Suprapubic skin (tissue), 4 donors: ENCODE data around the gene SCAMP1. TPM values are rescaled to one million over a fixed set of nuclear protein-coding genes. Genes with fewer than 3 reads are reported as not detected.

Experiments
- DNase-seq, 2 donors: peaks; one replicate each; pipeline ENCODE4 v3.0.0-alpha.2; 2019; ENCODE audit warnings: low spot score in 2 of 2
- H3K27ac ChIP-seq: fragments of 200-600 bp; sonication (generic); one replicate; pipeline ENCODE4 v1.5.1; 2019
- H3K27me3 ChIP-seq: fragments of 200-600 bp; sonication (generic); one replicate; pipeline ENCODE4 v1.5.1; 2019
- H3K36me3 ChIP-seq: fragments of 200-600 bp; sonication (generic); one replicate; pipeline ENCODE4 v1.5.1; 2019
- H3K4me1 ChIP-seq: fragments of 200-600 bp; sonication (generic); one replicate; pipeline ENCODE4 v1.5.1; 2019
- H3K4me3 ChIP-seq: fragments of 200-600 bp; sonication (generic); one replicate; pipeline ENCODE4 v1.5.1; 2019; ENCODE audit warnings: mild to moderate bottlenecking
- H3K9me3 ChIP-seq: fragments of 200-600 bp; sonication (generic); one replicate; pipeline ENCODE4 v1.5.1; 2019
- CTCF ChIP-seq, 2 donors: fragments of 200-600 bp in 1 of 2; fragments of 450-650 bp in 1 of 2; sonication (generic) in 1 of 2; IDR thresholded peaks; one replicate each; pipeline ENCODE4 v1.5.1; 2016 to 2019; ENCODE audit warnings: antibody characterized with exemption in 2 of 2, mild to moderate bottlenecking in 1 of 2, moderate library complexity in 1 of 2
- EP300 ChIP-seq: sonication (generic); formaldehyde crosslinking; IDR thresholded peaks from one replicate; pipeline ENCODE4 v1.6.1; 2017; ENCODE audit warnings: antibody characterized with exemption
- POLR2A ChIP-seq, 2 donors: fragments of 450-650 bp; IDR thresholded peaks; one replicate each; pipeline ENCODE4 v1.6.1; 2017; ENCODE audit warnings: antibody characterized with exemption in 2 of 2, mild to moderate bottlenecking in 2 of 2, moderate library complexity in 2 of 2
- POLR2AphosphoS5 ChIP-seq, 3 donors: sonication (generic); formaldehyde crosslinking; IDR thresholded peaks; one replicate each; pipeline ENCODE4 v1.6.1; 2017; ENCODE audit warnings: antibody characterized with exemption in 3 of 3
- WGBS: methylation state at CpG from one replicate; pipeline ENCODE4 v1.1.5; 2018; 5-methylcytosine and 5-hydroxymethylcytosine counted together
- total RNA-seq, 4 donors: library from RNA; depleted of rRNA; stranded (reverse); fragments of >200 nt; gene quantifications; one replicate each; pipeline ENCODE4 v1.1.0, GENCODE V29; 2016

The SCAMP1 gene
- total RNA-seq, 4 donors from 2014 or later = 21.2 to 34.6 (median 29.4) TPM

DNA sequence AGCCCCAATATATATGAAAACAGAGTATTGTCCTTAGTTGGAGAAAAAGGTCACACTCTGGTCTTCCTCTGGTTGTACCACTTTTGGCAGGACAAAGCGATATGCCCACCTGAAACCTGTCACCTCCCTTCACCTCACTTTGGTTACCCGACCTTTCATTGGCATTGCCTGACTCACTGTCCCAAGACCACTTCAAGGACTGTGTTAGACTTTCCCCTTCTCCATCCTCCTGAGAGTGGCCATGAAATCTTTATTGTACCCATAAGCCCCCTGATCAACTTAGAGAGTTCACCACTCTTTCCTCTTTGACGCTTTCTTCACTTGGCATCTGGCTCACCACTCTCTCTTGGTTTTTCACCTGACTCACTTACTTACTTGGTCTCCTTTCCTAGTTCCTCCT lies 33.5 kb upstream of the SCAMP1 start:
- no peaks in the 10 kb centered on the region for H3K27me3 ChIP-seq
- no peak for DNase-seq
- no peak for TF ChIP-seq POLR2AphosphoS5 (IDR thresholded peaks at IDR 0.05)
- TF ChIP-seq POLR2A (IDR thresholded peaks at IDR 0.05) = no peak
- no peak for TF ChIP-seq CTCF (IDR thresholded peaks at IDR 0.05)
- no peak for TF ChIP-seq EP300
- H3K4me1 ChIP-seq = peaks cover 7% of the 10 kb centered on the region
- 96% methylated on average over 3 of the region's 3 CpGs for WGBS
- no peaks in the 10 kb centered on the region for H3K9me3 ChIP-seq
- no peaks in the 10 kb centered on the region for H3K36me3 ChIP-seq
- H3K27ac ChIP-seq = no peak overlapping the region
- no peak overlapping the region for H3K4me3 ChIP-seq

- no peak for TF ChIP-seq POLR2A (IDR thresholded peaks at IDR 0.05)
- TF ChIP-seq POLR2AphosphoS5 (IDR thresholded peaks at IDR 0.05) = no peak
- no peak for TF ChIP-seq CTCF (IDR thresholded peaks at IDR 0.05)
- TF ChIP-seq EP300 = no peak
These were observed 32.5 kb upstream of the SCAMP1 start for GRCh38 chr5:78327761-78328510.

DNA sequence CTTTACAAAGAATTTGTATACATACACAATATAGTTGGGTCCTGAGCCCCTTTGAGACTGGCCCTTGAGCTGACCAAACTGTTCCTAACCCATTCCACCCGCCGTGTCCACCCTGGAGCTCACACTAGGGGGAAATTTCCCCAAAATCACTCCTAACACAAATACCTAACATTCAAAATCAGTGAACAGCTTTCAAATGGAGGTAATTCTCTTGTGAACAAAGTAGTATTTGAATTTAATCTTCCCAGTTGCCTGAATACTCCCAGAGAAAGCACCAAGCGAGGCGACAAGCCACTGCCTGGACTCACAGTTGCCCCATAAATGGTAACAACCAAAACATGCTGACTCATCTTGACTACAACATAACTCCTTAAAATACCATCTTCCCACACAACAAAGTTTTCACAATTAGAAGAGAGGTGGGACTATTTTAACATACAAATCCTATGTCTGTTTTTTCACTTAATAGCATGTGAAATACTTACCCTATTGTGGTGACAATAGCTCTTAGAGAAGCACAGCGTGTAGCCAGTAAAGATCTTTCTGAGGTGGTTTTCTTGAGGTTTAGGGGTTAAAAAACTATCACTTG lies 31.7 kb upstream of the SCAMP1 start:
- no peak overlapping the region for H3K4me3 ChIP-seq

More at GRCh38 chr5:78327761-78328510, 32.5 kb upstream of the SCAMP1 start:
- Histone ChIP-seq H3K27ac (no peak overlapping the region), H3K27me3 (no peaks in the 10 kb centered on the region), H3K36me3 (no peaks in the 10 kb centered on the region), H3K4me1 (peaks cover 7% of the 10 kb centered on the region), H3K4me3 (no peak overlapping the region), H3K9me3 (no peaks in the 10 kb centered on the region)
- WGBS = 68% methylated on average over 6 of the region's 6 CpGs
- DNase-seq = no peak

DNA sequence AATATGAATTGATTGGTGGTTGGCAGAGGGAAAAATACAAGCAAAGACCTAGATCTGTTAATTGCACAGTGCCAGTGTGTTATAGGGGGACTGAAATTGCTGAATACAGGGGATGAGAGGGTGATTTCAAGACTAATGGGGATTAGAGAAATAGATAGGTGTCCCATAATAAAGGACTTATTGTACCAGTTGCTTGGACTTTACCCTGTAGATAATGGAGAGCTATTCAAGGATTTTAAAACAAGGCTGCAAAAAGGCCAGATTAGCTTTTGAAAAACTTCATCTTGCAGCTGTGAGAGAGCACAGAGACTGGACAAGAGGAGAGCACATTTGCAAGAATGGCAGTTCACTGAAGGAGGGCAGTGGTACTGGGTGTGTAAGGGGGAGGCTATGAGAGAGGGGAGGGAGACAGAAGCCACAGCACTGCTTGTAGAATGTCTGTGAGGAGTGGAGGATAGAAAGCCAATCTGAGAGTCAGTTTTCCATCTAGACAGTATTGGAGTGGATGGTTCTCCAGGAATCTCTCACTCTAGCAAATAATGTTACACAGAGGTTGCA lies 28.8 kb upstream of the SCAMP1 start:
- Histone ChIP-seq H3K27me3 (no peaks in the 10 kb centered on the region), H3K4me3 (no peak overlapping the region), H3K9me3 (no peaks in the 10 kb centered on the region), H3K4me1 (peaks cover 7% of the 10 kb centered on the region), H3K27ac (no peak overlapping the region), H3K36me3 (no peaks in the 10 kb centered on the region)
- TF ChIP-seq POLR2A (IDR thresholded peaks at IDR 0.05) (no peak), EP300 (no peak), CTCF (IDR thresholded peaks at IDR 0.05) (no peak), POLR2AphosphoS5 (IDR thresholded peaks at IDR 0.05) (no peak)
- no peak for DNase-seq

More for the DNA sequence above, 31.7 kb upstream of the SCAMP1 start:
- Histone ChIP-seq H3K27me3 (no peaks in the 10 kb centered on the region), H3K4me1 (peaks cover 7% of the 10 kb centered on the region), H3K27ac (no peak overlapping the region), H3K9me3 (no peaks in the 10 kb centered on the region), H3K36me3 (no peaks in the 10 kb centered on the region)
- TF ChIP-seq EP300 (no peak), CTCF (IDR thresholded peaks at IDR 0.05) (no peak), POLR2A (IDR thresholded peaks at IDR 0.05) (no peak), POLR2AphosphoS5 (IDR thresholded peaks at IDR 0.05) (no peak)
- WGBS = 86% methylated on average over 5 of the region's 5 CpGs
- DNase-seq = no peak

DNA sequence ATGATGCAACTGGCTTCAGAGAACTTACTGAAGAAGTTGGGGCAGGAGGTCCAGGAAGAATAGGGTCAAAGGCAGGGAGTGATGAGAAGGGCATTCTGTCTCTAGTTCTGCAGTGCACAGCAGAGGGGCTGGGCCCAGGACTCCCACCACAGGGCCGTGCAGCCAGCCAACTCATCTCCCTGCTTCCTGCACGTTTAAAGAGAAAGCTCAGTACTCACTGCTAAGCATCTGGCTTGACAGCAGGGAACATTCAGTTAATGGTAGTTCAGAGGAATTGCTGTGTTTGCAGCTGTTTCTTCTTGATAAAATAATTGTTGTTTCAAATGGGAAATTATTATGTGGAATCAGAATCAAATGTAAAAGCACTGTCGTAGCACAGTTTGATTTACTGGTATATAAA lies 25.6 kb upstream of the SCAMP1 start:
- no peak for DNase-seq
- Histone ChIP-seq H3K4me3 (no peak overlapping the region), H3K9me3 (no peaks in the 10 kb centered on the region), H3K36me3 (no peaks in the 10 kb centered on the region), H3K4me1 (no peaks in the 10 kb centered on the region), H3K27me3 (no peaks in the 10 kb centered on the region), H3K27ac (no peak overlapping the region)
- WGBS = 41% methylated on average over 3 of the region's 3 CpGs
- TF ChIP-seq POLR2A (IDR thresholded peaks at IDR 0.05) (no peak), CTCF (IDR thresholded peaks at IDR 0.05) (no peak), POLR2AphosphoS5 (IDR thresholded peaks at IDR 0.05) (no peak), EP300 (no peak)
